GM23248 (cell line): ENCODE measurements around the gene CDAN1. TPM values are rescaled to one million over a fixed set of nuclear protein-coding genes. Genes with fewer than 3 reads are reported as not detected.

Experiments
- DNase-seq: peaks from one replicate; pipeline ENCODE4 v3.0.0-alpha.2; 2015
- H2AFZ ChIP-seq: fragments of 200-600 bp; sonication (generic); 2 replicates; pipeline ENCODE4 v1.6.1; 2016; ENCODE audit warnings: antibody characterized with exemption
- H3F3A ChIP-seq: fragments of 200-600 bp; sonication (generic); 2 replicates; pipeline ENCODE4 v1.6.1; 2016; ENCODE audit warnings: mild to moderate bottlenecking, antibody characterized with exemption, mixed run types; ENCODE audit not compliant: insufficient read depth
- H3K27ac ChIP-seq: fragments of 200-600 bp; sonication (generic); 2 replicates; pipeline ENCODE4 v1.5.1; 2016; ENCODE audit warnings: mild to moderate bottlenecking
- H3K27me3 ChIP-seq: fragments of 200-600 bp; sonication (generic); replicated peaks from 2 replicates; pipeline ENCODE4 v1.6.1; 2016; ENCODE audit warnings: mild to moderate bottlenecking; ENCODE audit not compliant: insufficient read depth
- H3K36me3 ChIP-seq: fragments of 200-600 bp; sonication (generic); 2 replicates; pipeline ENCODE4 v1.6.1; 2016; ENCODE audit warnings: low read depth, mild to moderate bottlenecking
- H3K4me1 ChIP-seq: fragments of 200-600 bp; sonication (generic); 2 replicates; pipeline ENCODE4 v1.6.1; 2016; ENCODE audit warnings: mild to moderate bottlenecking; ENCODE audit not compliant: insufficient read depth
- H3K4me2 ChIP-seq: fragments of 200-600 bp; sonication (generic); one replicate; pipeline ENCODE4 v1.6.1; 2016; ENCODE audit warnings: mild to moderate bottlenecking; ENCODE audit not compliant: unreplicated experiment
- H3K4me3 ChIP-seq: fragments of 200-600 bp; sonication (generic); 2 replicates; pipeline ENCODE4 v1.5.1; 2016; ENCODE audit warnings: mild to moderate bottlenecking
- H3K79me2 ChIP-seq: fragments of 200-600 bp; sonication (generic); 2 replicates; pipeline ENCODE4 v1.6.1; 2016; ENCODE audit warnings: mild to moderate bottlenecking; ENCODE audit not compliant: insufficient read depth
- H3K9ac ChIP-seq: fragments of 200-600 bp; sonication (generic); 2 replicates; pipeline ENCODE4 v1.6.1; 2016; ENCODE audit warnings: mild to moderate bottlenecking
- H3K9me2 ChIP-seq: fragments of 200-600 bp; sonication (generic); 2 replicates; pipeline ENCODE4 v1.6.1; 2016; ENCODE audit warnings: mixed run types, mild to moderate bottlenecking, moderate library complexity; ENCODE audit not compliant: insufficient read depth
- H3K9me3 ChIP-seq: fragments of 200-600 bp; sonication (generic); one replicate; pipeline ENCODE4 v1.6.1; 2017; ENCODE audit warnings: low read depth
- H4K20me1 ChIP-seq: fragments of 200-600 bp; sonication (generic); 2 replicates; pipeline ENCODE4 v1.6.0; 2016; ENCODE audit not compliant: insufficient read depth
- EZH2 ChIP-seq: fragments of 200-600 bp; sonication (generic); IDR thresholded peaks from 2 replicates; pipeline ENCODE4 v1.6.1; 2018; ENCODE audit warnings: antibody characterized with exemption, mild to moderate bottlenecking; ENCODE audit not compliant: insufficient read depth, poor library complexity, severe bottlenecking
- EZH2phosphoT487 ChIP-seq: fragments of 200-600 bp; sonication (generic); IDR thresholded peaks from 2 replicates; pipeline ENCODE4 v1.6.1; 2018; ENCODE audit warnings: antibody characterized with exemption, moderate library complexity, mild to moderate bottlenecking, low read depth; ENCODE audit not compliant: insufficient read depth
- WGBS, 2 experiments: methylation state at CpG; one replicate each; pipeline ENCODE4 v1.1.6; 2015 to 2017; ENCODE audit warnings: low lambda C conversion rate in 2 of 2, low coverage in 1 of 2; ENCODE audit errors: missing lambda C conversion rate in 2 of 2; 5-methylcytosine and 5-hydroxymethylcytosine counted together
- in situ Hi-C: fragments of 300-500 bp; cut with MboI; formaldehyde crosslinking; loops from 2 replicates; pipeline ENCODE4 v1.15.0; 2020
- polyA plus RNA-seq: library from polyadenylated mRNA; unstranded; fragments of >200 nt; fragmentation: Nextera tagmentation; extraction: Ambion mirVana; gene quantifications from 2 replicates; pipeline ENCODE4 v1.2.1, GENCODE V29; 2016
- total RNA-seq: library from RNA; depleted of rRNA; stranded (reverse); fragments of >200 nt; shearing (Covaris generic); gene quantifications from 2 replicates; pipeline ENCODE4 v1.2.3, GENCODE V29; 2014

The CDAN1 gene
- total and polyA plus RNA-seq, 2 experiments from 2014 or later = 5.3 to 13.0 TPM

- Histone ChIP-seq H4K20me1 (no peaks in the 10 kb centered on the region), H3K4me2 (no peak overlapping the region), H3K27ac (no peak overlapping the region), H3K79me2 (no peaks in the 10 kb centered on the region), H2AFZ (no peak overlapping the region), H3K9me3 (no peaks in the 10 kb centered on the region), H3K9me2 (no peaks in the 10 kb centered on the region), H3K4me1 (0 out of 2 replicates have a peak, but pooled peaks cover 4% of the 10 kb centered on the region), H3K36me3 (peaks cover 13% of the 10 kb centered on the region; the same call in 1 of the 2 replicates), H3K27me3 (no peaks in the 10 kb centered on the region), H3F3A (no peaks in the 10 kb centered on the region), H3K9ac (no peak overlapping the region), H3K4me3 (no peak overlapping the region)
- DNase-seq = no peak
- in situ Hi-C loops = loop anchor here (10.0 kb wide), 1 partner anchor 206 kb away; the partner anchor contains the start of gene TTBK2
- 76 to 78% methylated on average over 6 of the region's 6 CpGs for WGBS, 2 experiments
- TF ChIP-seq EZH2 (no peak), EZH2phosphoT487 (no peak)
Measured at GRCh38 chr15:42719043-42719442, 17.9 kb downstream of the CDAN1 start.

GRCh38 chr15:42716626-42717025 lies 20.3 kb downstream of the CDAN1 start:
- Histone ChIP-seq H4K20me1 (no peaks in the 10 kb centered on the region), H3K79me2 (no peaks in the 10 kb centered on the region), H3K27me3 (no peaks in the 10 kb centered on the region), H3K9me3 (no peaks in the 10 kb centered on the region), H2AFZ (no peak overlapping the region), H3K4me1 (0 out of 2 replicates have a peak, but pooled peaks cover 4% of the 10 kb centered on the region), H3K9me2 (no peaks in the 10 kb centered on the region), H3K9ac (no peak overlapping the region), H3K27ac (no peak overlapping the region), H3K4me2 (no peak overlapping the region), H3K36me3 (no peaks in the 10 kb centered on the region), H3K4me3 (no peak overlapping the region), H3F3A (no peaks in the 10 kb centered on the region)
- DNase-seq = peak; percentile 34
- TF ChIP-seq EZH2 (no peak), EZH2phosphoT487 (no peak)
- WGBS, 2 experiments = 94 to 100% methylated on average over 2 of the region's 2 CpGs
- in situ Hi-C loops = loop anchor here (10.0 kb wide), 1 partner anchor 208 kb away; the partner anchor contains the start of gene TTBK2

- in situ Hi-C loops = loop anchor here (10.0 kb wide), 1 partner anchor 209 kb away; the partner anchor contains the start of gene TTBK2
- Histone ChIP-seq H3K4me1 (0 out of 2 replicates have a peak, but pooled peaks cover 4% of the 10 kb centered on the region), H3K9me3 (no peaks in the 10 kb centered on the region), H3K9me2 (no peaks in the 10 kb centered on the region), H3F3A (no peaks in the 10 kb centered on the region), H4K20me1 (no peaks in the 10 kb centered on the region), H3K27ac (no peak overlapping the region), H3K79me2 (no peaks in the 10 kb centered on the region), H2AFZ (no peak overlapping the region), H3K36me3 (no peaks in the 10 kb centered on the region), H3K27me3 (no peaks in the 10 kb centered on the region), H3K4me2 (no peak overlapping the region), H3K9ac (no peak overlapping the region), H3K4me3 (no peak overlapping the region)
- 92 to 94% methylated on average over 5 of the region's 5 CpGs for WGBS, 2 experiments
- no peak for DNase-seq
- TF ChIP-seq EZH2phosphoT487 (no peak), EZH2 (no peak)
Measured at GRCh38 chr15:42716125-42716524, 20.8 kb downstream of the CDAN1 start.

GRCh38 chr15:42712584-42712983 lies 24.3 kb downstream of the CDAN1 start:
- Histone ChIP-seq H3K4me3 (no peak overlapping the region), H3K27ac (no peak overlapping the region), H2AFZ (no peak overlapping the region), H3F3A (no peaks in the 10 kb centered on the region), H3K4me1 (0 out of 2 replicates have a peak, but pooled peaks cover 4% of the 10 kb centered on the region), H3K9ac (no peak overlapping the region), H3K9me2 (no peaks in the 10 kb centered on the region), H4K20me1 (no peaks in the 10 kb centered on the region), H3K9me3 (no peaks in the 10 kb centered on the region), H3K36me3 (no peaks in the 10 kb centered on the region), H3K79me2 (no peaks in the 10 kb centered on the region), H3K4me2 (no peak overlapping the region), H3K27me3 (no peaks in the 10 kb centered on the region)
- no peak for DNase-seq
- 93 to 94% methylated on average over 4 of the region's 4 CpGs for WGBS, 2 experiments
- TF ChIP-seq EZH2phosphoT487 = no peak
- no peak for TF ChIP-seq EZH2
- in situ Hi-C loops = loop anchor here (10.0 kb wide), 1 partner anchor 212 kb away; the partner anchor contains the start of gene TTBK2
